Prostate gland (tissue), 2 donors: ENCODE measurements around the gene NCOR1.

Experiments
- CTCF ChIP-seq, 4 experiments: fragments of 200-600 bp in 2 of 4; fragments of 450-650 bp in 2 of 4; sonication (generic) in 2 of 4; IDR thresholded peaks; 1 replicate in 3 of 4; 2 replicates in 1 of 4; pipeline ENCODE4 v1.5.1; 2016 to 2019; ENCODE audit warnings: antibody characterized with exemption in 4 of 4, mild to moderate bottlenecking in 2 of 4, moderate library complexity in 2 of 4
- POLR2A ChIP-seq: fragments of 450-650 bp; IDR thresholded peaks from one replicate; pipeline ENCODE4 v1.6.1; 2016; ENCODE audit warnings: antibody characterized with exemption, mild to moderate bottlenecking
- POLR2AphosphoS5 ChIP-seq: sonication (generic); formaldehyde crosslinking; IDR thresholded peaks from one replicate; pipeline ENCODE4 v1.6.1; 2017; ENCODE audit warnings: antibody characterized with exemption

GRCh38 chr17:16002708-16003260 lies 212.6 kb downstream of the NCOR1 start:
- TF ChIP-seq POLR2A (no peak), CTCF (IDR thresholded peaks at IDR 0.05) (no peak), POLR2AphosphoS5 (no peak)
